ENCODE measurements around the gene MTCH2. TPM values are rescaled to one million over a fixed set of nuclear protein-coding genes. Genes with fewer than 3 reads are reported as not detected.
A peak's percentile ranks its signal among the peaks of the same experiment; 100 is the strongest.

Gene MTCH2
- total RNA-seq, 1 donor, result 39.3 TPM

GRCh38 chr11:47592251-47592650 is 50.1 kb downstream of the MTCH2 start:
- DNase-seq (ENCODE audit: low read depth in 2 of 3, low spot score in 2 of 3), result peak in 1 of 3 donors; percentile 12

GRCh38 chr11:47591764-47592163 is 50.6 kb downstream of the MTCH2 start:
- DNase-seq (ENCODE audit: low read depth in 2 of 3, low spot score in 2 of 3), result peak in 2 of 3 donors; percentile 52 to 83

GRCh38 chr11:47589977-47590861 is 52.1 kb downstream of the MTCH2 start:
- DNase-seq (ENCODE audit: low read depth in 2 of 3, low spot score in 2 of 3), result no peak

GRCh38 chr11:47589584-47589976 is 52.8 kb downstream of the MTCH2 start:
- no peak for DNase-seq (ENCODE audit: low read depth in 2 of 3, low spot score in 2 of 3)

- DNase-seq (ENCODE audit: low read depth in 2 of 3, low spot score in 2 of 3), result no peak
Measured at GRCh38 chr11:47589118-47589517, 53.2 kb downstream of the MTCH2 start.

- peak in 2 of 3 donors; percentile 71 to 83 for DNase-seq (ENCODE audit: low read depth in 2 of 3, low spot score in 2 of 3)
Measured at GRCh38 chr11:47587723-47588326, 54.5 kb downstream of the MTCH2 start.

- DNase-seq (ENCODE audit: low read depth in 2 of 3, low spot score in 2 of 3), result no peak
Measured at GRCh38 chr11:47587039-47587716, 55.2 kb downstream of the MTCH2 start.

- no peak for DNase-seq (ENCODE audit: low read depth in 2 of 3, low spot score in 2 of 3)
Measured at GRCh38 chr11:47586098-47586855, 56.1 kb downstream of the MTCH2 start, which contains the start of gene FAM180B. TSS of gene FAM180B (plus strand) at chr11:47586678. CDS start at chr11:47586769, 91 bp downstream.

GRCh38 chr11:47583844-47584243 is 58.5 kb downstream of the MTCH2 start:
- DNase-seq (ENCODE audit: low read depth in 2 of 3, low spot score in 2 of 3), result no peak

GRCh38 chr11:47578524-47579494 is 63.5 kb downstream of the MTCH2 start, which contains the start of the genes KBTBD4 and NDUFS3:
TSS of gene KBTBD4 (minus strand) at chr11:47578970. CDS start at chr11:47578951, 19 bp downstream.
TSS of gene NDUFS3 (plus strand) at chr11:47579074. CDS start at chr11:47579092, 18 bp downstream.
- DNase-seq (ENCODE audit: low read depth in 2 of 3, low spot score in 2 of 3), result peak; percentile 89 to 93 (median 89)

- DNase-seq (ENCODE audit: low read depth in 2 of 3, low spot score in 2 of 3), result no peak
Measured at GRCh38 chr11:47577460-47578041, 64.8 kb downstream of the MTCH2 start.

- DNase-seq (ENCODE audit: low read depth in 2 of 3, low spot score in 2 of 3), result no peak
Measured at GRCh38 chr11:47573321-47573720, 69.0 kb downstream of the MTCH2 start.

- no peak for DNase-seq (ENCODE audit: low read depth in 2 of 3, low spot score in 2 of 3)
Measured at GRCh38 chr11:47572715-47573255, 69.6 kb downstream of the MTCH2 start.

- no peak for DNase-seq (ENCODE audit: low read depth in 2 of 3, low spot score in 2 of 3)
Measured at GRCh38 chr11:47571895-47572294, 70.5 kb downstream of the MTCH2 start.

GRCh38 chr11:47571357-47571729 is 71.0 kb downstream of the MTCH2 start:
- no peak for DNase-seq (ENCODE audit: low read depth in 2 of 3, low spot score in 2 of 3)

GRCh38 chr11:47570651-47571356 is 71.6 kb downstream of the MTCH2 start:
- no peak for DNase-seq (ENCODE audit: low read depth in 2 of 3, low spot score in 2 of 3)

GRCh38 chr11:47569646-47570045 is 72.7 kb downstream of the MTCH2 start:
- no peak for DNase-seq (ENCODE audit: low read depth in 2 of 3, low spot score in 2 of 3)
